ENCODE results near the gene MGAT3.
"Not testable (repeated sequence)": the region's sequence is repeated elsewhere in the genome, so short reads cannot be mapped to it uniquely, and the experiment has no call there.

- TF ChIP-seq CTCF, EP300, POLR2A (IDR thresholded peaks at IDR 0.05): not testable (repeated sequence)
Observed at GRCh38 chr22:39413204-39413603, 43.6 kb upstream of the MGAT3 start.

Measured in upper lobe of left lung (tissue), 4 donors.